NCI-H128 (cell line): Measurements from ENCODE around the gene TWF2.

Source experiments
- DNase-seq: peaks from one replicate; lab custom pipeline; 2025; ENCODE audit not compliant: unreplicated experiment; lab: John Stamatoyannopoulos, UW

TWF2 gene

DNA sequence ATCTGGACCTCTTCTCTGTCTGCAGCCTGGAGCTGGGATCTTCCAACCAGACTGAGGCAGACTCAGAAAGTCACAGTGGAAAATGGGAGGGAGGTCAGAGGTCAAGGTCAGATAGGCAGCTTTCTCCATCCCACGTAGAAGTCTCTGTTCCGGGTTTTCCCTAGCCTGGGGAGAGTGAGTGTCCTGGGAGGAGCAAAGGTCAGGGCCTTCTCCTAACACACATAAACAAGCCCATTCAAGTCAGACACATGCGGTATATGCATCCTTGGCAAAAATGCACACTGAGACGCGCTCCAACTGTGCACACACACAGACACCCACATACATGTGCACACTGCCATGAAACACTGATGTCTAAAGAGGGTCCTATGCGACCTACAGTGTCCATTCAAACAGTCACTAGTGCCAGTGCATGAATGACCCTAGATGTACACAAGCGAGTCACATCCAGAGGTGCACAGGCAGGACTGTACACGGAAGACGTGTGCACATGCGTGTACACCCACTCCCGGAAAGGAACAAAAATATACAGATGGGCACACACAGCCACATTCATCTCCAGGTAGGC, 681 bp downstream of the TWF2 start:
- DNase-seq = no peak

DNA sequence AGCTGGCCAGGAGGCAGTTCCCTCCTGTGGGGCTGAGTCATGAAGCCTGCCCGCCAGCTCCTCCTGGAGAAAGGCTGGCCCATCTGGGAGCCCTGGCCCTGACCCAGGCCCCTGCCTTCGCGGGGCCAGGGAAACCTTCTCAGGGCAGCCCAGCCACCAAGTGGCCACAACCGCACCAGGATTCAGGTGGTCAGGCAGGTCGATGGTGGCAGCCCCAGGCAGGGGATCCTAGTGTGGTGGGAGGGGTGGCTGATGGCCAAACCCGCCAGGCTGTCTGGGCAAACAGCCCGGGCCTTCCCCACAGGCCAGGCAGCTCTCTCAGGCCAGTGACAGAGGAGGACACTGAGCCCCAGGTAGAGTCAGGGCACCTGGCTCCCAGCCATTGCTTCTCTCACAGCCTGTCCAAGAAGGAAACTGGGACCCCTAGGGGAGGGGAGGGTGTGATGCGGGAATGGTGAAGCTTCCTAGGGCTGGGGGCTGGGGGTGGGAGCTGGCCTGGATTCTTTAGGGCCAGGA, 1.2 kb downstream of the TWF2 start:
- no peak for DNase-seq

DNA sequence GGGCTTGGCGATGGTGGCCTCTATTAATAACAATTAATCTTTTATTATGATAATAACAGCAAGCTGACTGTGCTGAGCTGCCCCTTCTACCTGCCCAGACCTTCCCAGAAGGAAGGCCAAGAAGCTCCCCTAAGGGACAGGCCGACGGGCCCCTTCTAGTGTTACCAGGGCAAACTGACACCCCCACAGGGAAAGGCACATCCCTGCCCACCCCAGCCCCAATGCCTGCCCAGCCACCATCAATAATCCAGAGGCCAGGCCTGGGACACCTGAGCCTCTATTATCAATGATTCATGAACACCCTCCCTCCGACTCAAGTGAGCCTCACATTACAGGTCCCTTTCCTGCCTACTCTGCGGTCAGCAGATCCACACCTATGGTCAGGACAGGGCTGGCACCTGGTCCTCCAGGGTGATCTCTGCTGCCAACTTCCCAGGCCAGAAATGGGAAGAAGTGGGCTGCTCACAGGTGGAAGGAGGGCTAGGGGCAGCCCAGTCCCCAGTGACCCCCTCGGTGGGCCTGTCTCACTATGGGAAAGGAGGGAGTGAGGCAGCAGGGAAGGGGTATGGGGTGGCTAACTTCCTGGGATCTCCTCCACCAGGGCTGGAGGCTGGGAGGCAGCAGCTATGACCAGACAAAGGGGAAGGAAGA, 1.8 kb downstream of the TWF2 start:
- no peak for DNase-seq

- DNase-seq = no peak
These were observed 2.5 kb downstream of the TWF2 start for GRCh38 chr3:52236424-52236886.

GRCh38 chr3:52234516-52235447, 4.2 kb downstream of the TWF2 start:
- DNase-seq = no peak

DNA sequence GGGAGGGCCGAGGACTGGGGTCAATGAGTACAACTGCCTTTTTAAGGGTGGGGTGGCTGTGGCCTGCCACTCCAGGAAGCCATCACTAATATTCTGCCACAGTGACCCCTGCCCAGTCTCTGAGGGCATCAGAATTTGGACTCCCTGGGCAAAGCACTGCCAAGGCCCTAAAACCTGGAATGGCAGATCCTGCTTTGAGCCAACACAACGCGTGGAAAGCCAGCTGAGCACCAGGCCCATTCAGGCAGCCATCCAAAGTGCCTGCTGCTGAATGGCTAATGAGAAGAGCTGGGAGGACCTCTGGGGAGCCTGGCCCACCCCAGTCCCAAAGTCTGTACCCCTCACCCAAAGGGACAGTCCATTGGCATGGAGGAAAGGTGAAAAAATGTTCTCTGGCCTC, 5.0 kb downstream of the TWF2 start:
- no peak for DNase-seq

DNA sequence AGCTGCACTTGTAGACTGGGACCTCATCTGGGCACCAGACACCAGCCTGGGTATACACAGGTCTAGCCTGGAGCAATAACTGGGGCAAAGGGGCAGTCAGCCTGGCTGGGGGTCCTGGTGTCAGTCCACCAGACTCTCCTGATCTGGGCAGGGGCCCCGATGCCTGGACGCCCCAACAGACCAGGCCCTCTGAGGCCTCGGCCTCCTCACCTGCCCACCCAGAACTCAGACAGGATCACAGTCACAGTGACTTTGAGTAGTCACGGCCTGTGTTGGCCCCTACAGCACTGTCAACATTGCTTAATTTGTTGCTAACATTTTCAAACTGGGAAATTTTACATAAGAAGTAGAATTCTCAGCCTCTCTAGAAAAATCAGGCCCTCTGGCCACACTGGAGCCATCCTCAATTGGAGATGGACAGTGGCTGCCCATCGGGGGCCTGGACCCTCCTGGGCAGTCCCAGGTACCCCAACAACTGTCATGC, 5.8 kb downstream of the TWF2 start:
- DNase-seq = no peak

DNA sequence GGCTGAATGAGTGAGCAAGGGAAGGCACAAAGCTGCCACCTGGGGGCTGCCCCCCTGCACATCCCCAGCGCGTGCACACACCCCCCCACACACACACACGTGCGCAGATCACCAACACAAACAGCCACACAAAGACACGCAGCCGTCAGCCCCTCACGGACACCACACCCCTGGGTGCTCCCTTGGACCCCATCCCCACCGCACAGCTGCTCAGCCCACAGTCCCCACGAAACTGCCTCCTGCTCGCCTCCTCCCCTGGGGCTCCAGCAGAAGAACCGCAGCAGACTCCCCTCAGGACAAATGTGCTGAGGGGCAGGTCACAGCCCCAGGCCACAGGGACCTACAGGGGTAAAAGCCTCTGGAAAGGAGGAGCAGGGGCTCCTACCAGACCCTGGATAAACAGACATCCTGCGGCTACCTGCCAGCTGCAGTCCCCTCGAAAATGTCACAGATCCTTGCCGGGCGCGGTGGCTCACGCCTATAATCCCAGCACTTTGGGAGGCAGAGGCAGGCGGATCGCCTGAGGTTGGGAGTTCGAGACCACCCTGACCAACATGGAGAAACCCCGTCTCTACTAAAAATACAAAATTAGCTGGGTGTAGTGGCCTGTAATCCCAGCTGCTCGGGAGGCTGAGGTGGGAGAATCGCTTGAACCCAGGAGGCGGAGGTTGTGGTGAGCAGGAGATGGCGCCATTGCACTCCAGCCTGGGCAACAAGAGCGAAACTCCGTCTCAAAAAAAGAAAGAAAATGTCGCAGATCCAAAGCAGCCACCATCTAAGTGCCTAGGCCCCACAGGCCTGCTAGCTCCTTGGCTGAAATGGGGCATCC, 6.5 kb downstream of the TWF2 start:
- DNase-seq = no peak

GRCh38 chr3:52231502-52232278, 7.3 kb downstream of the TWF2 start:
- DNase-seq = no peak

DNA sequence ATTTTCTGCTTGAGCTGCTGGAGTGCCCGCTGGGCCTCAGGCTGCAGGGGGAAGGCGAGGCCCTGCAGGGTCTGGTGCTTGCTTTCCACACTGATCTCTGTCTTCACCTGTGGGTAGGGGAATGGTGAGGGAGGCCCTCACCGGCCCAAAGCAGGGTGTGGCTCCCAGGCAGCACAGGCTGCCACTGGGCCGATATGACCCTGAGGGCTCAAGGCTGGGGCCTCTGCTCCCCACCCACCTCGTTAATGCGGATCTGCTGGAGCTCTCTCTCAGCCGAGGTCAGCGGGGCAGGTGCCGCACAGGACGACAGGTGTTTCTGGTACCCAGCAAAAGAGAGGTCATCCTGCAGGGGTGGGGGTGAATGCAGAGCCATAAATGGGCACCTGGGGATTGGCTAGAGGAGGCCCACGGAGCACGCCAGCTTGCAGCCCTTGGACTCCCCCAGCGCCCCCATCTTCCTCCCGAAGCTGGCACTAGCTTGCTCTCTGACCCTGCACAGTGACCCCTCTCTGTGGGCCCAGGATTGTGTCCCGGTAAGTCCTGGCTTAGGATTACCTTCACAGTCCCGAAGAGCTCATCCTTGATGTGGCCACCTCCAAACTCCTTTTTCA, 8.0 kb downstream of the TWF2 start:
- no peak for DNase-seq

DNA sequence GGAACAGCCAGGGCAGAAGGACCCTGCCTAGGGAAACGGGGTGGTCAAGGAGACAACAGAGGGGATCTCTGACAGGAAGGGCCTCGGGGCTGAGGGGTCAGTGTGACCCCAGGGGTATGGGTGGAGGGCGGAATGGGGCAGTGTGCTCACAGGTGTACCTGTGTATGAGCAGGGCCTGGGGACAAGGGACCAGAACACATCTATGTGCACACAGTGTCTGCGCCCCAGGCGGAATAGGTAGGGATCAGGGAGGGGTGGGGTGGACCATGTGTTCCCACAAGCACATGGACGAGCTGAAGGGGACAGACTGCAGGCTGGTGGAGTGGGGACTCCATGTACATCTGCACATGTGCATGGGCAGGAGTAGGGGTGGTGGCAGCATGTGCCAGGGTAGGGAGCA, 8.5 kb downstream of the TWF2 start:
- no peak for DNase-seq

DNA sequence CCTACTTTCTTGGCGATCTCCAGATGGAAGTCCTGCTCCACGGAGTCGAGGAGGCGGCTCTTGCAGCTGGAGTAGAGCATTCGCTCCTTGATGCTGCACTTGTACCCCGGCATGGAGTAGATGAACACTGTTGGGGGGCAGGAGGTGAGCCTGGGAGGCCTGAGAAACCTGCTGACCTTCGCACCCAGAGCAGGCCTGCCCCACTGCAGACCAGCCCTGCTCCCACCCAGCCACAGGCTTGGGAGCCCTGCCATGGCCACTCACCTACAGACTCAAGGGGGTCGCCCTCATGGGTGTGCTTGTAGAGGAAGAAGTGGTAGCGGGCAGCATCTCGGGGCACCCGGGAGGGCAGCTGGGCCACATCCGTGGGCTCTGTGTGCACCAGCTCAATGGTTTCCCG, 9.3 kb downstream of the TWF2 start:
- no peak for DNase-seq

DNA sequence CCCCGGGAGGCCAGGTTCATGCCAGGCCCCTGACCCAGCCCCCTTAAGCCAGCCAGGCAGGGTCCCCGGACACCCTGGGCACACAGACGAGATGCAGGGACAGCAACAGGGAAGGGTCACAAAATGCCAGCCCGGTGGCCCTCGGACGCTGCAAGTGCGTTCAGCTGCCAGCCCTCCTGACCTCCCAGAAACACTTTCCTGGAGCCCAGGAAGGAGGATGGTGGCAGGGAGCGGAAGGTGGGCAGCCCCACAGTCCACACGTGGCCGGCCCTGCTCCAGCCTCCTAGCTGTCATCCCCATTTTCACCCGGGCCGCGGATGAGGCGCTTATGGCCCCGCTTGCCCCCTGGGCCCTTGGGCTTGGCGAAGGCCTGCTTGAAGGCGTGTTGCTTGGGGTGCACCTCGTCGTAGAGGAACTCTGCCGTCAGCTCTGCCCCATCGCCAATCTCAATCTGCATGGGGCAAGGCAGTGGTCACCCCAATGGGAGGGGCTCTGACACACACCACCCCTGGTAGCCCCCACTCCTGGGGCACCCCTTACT, 10.1 kb downstream of the TWF2 start:
- no peak for DNase-seq

DNA sequence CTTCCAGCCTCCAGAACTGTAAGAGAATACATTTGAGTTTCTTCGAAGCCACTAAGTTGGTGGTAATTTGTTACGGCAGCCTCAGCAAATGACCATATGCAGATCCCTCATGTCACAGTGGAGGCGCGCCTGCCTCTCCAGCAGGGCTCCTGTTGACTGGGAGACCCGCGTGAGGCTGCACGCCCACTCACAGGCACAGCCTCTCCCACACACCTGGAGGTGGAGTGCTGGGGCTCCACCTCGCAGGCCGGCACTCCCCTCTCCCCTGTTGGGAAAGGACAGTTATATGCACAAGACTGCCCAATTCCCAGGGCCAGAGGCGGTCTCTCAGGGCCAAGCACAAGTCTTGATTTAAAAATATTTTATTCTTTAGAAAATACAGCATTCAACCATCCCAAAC, 10.7 kb downstream of the TWF2 start:
- DNase-seq = no peak

DNA sequence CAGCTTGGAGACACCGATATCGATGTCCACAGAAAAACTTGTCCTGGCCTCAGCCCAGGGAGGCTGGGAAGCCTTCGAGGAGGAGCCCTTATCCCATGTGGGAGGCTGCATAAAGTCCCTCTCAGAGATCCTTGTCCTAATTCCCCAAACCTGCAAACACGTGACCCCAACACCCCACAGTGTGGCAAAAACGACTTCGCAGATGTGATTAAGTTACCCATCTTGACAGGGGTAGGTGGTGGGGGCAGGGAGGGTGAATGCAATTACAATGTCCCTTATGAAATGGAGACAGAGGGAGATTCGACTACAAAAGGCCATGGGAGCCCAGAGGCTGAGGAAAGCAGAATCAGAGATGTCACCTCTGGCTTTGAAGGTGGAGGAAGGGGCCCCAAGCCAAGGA, 11.2 kb downstream of the TWF2 start:
- no peak for DNase-seq

DNA sequence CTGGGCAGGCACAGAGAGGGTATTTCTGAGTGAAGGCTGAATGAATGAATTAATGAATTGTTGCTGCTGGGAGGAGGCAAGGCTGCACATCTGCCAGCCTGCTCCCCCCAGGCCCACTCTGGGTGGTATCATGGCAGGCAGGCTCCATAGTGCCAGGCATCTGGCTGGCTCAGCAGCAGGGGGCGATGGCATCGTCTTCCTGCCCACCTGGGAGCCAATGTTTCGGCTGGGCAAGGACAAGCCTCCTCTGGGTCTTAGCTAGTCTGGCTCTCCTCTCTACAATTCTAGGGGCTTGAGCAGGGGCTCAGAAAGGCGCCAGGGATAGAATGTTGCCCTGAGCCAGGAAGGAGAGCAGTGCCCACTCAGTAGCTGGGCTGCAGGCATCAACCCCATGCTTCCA, 11.8 kb downstream of the TWF2 start:
- no peak for DNase-seq

GRCh38 chr3:52226229-52226817, 12.6 kb downstream of the TWF2 start:
- no peak for DNase-seq

DNA sequence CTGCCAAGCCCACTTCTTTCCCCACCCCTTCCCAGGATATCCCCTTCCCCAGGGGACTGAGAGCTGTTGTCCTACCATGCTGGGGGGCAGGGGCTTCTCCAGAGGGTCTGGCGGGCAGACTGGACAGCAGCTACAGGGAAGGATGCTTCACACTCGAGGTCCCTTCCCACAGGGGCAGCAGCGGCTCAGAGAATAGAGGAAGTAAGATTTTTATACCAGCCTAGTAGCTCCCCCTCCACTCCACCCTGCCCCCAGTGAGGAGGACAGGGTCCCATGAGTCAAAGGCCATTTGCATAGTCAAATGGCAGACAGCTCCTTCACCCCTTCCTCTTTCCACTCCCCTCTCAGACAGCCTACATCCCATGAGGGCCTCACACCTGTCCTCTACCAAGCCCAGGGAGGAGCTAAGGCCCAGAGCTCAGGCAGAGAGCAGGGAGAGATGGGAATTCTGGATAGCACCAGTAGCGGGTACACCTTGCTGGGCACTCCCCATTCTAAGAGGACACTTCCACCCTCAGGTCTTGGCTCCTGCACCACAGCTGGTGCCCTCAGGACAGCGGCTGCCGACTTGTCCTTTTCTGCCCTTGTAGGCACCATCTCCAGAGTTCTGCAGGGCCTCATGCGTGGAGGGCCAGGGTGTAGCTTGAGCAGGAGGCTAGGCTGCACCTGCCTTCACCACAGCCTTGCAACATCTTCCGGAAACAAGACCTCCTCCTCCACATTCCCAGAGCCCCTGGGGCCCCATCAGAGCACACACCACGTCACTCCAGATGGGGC, 13.3 kb downstream of the TWF2 start, which contains the start of gene TLR9:
TSS of gene TLR9 (minus strand) at position 194 of the 777 bp plus-strand sequence. CDS start at position 78, 116 bp downstream.
- DNase-seq = no peak
